MM.1S (cell line): Measurements from ENCODE around the gene CTNNA3.

ENCODE experiments used
- EZH2 ChIP-seq: fragments of 300-600 bp; sonication (generic); optimal IDR thresholded peaks from 2 replicates; pipeline ENCODE3; 2017; ENCODE audit warnings: low read depth, mild to moderate bottlenecking, antibody characterized with exemption, low read length, mixed read lengths
- TF ChIP-seq, protein P1 (sequence below): fragments of 300-600 bp; sonication (generic); IDR thresholded peaks from 2 replicates; pipeline ENCODE4 v1.5.1; 2016; ENCODE audit warnings: antibody characterized with exemption, low read length, mixed read lengths

DNA sequence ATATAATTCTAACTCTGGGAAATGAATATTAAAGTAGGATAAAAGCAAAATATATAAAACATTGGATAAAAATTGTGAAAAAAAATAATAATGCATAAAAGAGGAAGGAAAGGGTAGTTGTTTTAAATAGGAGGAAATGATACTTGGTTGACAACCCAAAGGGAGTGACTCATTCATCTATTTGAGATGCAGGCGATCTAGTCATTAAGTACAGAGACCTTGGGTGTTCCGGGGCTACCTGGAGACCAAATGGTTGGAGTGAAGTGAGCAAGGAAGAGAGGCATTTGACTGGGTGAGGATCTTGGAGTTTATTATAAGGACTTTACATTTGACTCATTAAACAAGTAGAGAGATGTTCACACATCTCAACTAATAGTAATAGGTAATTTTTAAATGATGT, 659.2 kb downstream of the CTNNA3 start:
- TF ChIP-seq, protein P1, sequence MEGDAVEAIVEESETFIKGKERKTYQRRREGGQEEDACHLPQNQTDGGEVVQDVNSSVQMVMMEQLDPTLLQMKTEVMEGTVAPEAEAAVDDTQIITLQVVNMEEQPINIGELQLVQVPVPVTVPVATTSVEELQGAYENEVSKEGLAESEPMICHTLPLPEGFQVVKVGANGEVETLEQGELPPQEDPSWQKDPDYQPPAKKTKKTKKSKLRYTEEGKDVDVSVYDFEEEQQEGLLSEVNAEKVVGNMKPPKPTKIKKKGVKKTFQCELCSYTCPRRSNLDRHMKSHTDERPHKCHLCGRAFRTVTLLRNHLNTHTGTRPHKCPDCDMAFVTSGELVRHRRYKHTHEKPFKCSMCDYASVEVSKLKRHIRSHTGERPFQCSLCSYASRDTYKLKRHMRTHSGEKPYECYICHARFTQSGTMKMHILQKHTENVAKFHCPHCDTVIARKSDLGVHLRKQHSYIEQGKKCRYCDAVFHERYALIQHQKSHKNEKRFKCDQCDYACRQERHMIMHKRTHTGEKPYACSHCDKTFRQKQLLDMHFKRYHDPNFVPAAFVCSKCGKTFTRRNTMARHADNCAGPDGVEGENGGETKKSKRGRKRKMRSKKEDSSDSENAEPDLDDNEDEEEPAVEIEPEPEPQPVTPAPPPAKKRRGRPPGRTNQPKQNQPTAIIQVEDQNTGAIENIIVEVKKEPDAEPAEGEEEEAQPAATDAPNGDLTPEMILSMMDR, result no peak
- no peak for TF ChIP-seq EZH2
